Endothelial cell of umbilical vein (primary cell): Measurements from ENCODE around the gene EPN2. TPM values are rescaled to one million over a fixed set of nuclear protein-coding genes. Genes with fewer than 3 reads are reported as not detected.

Experiments used
- BruUV-seq: library from RNA; stranded (reverse); fragments of 400-500 nt; replicated peaks from 2 replicates; lab custom pipeline; 2021; lab: Mats Ljungman, UMichigan
- CTCF ChIA-PET: fragments of 300-600, 350-600 bp; sonication (Branson Sonifier 250); formaldehyde crosslinking; loops from one replicate; lab custom pipeline; 2021; ENCODE audit warnings: antibody characterized with exemption, inconsistent platforms; lab: Charles Lee
- POLR2A ChIA-PET: fragments of 300-600, 350-600 bp; sonication (Branson Sonifier 250); formaldehyde crosslinking; loops from one replicate; lab custom pipeline; 2021; ENCODE audit warnings: antibody characterized with exemption, inconsistent platforms; lab: Charles Lee
- DNase-seq: peaks from one replicate; pipeline ENCODE4 v3.0.0-alpha.2; 2011; ENCODE audit warnings: low read depth, low spot score
- FAIRE-seq: peaks from 2 replicates; lab custom pipeline; 2011; peaks lifted over from hg19 to GRCh38; lab: Jason Lieb, UNC
- H2AFZ ChIP-seq: 2 replicates; pipeline ENCODE4 v1.6.0; 2012; ENCODE audit warnings: low read depth, low read length, control low read depth, inconsistent platforms
- H3K27ac ChIP-seq: 2 replicates; pipeline ENCODE4 v1.5.1; 2011; ENCODE audit warnings: low read depth, mild to moderate bottlenecking, control low read depth, low read length, moderate library complexity; ENCODE audit not compliant: insufficient read depth
- H3K27me3 ChIP-seq, 2 experiments: 2 replicates each; pipeline versions ENCODE4 v1.6.0 to v1.6.1; 2011; ENCODE audit warnings: low read length in 2 of 2, mixed read lengths in 1 of 2; ENCODE audit not compliant: control insufficient read depth in 2 of 2, insufficient read depth in 2 of 2
- H3K36me3 ChIP-seq, 2 experiments: 2 replicates in 1 of 2; 3 replicates in 1 of 2; pipeline ENCODE4 v1.5.1; 2011; ENCODE audit warnings: low read length in 2 of 2, mild to moderate bottlenecking in 1 of 2, moderate library complexity in 1 of 2; ENCODE audit not compliant: control insufficient read depth in 2 of 2, insufficient read depth in 2 of 2; ENCODE audit errors: extremely low read depth in 1 of 2
- H3K4me1 ChIP-seq: 3 replicates; pipeline ENCODE4 v1.5.1; 2011; ENCODE audit warnings: mild to moderate bottlenecking, low read length; ENCODE audit not compliant: control insufficient read depth, insufficient read depth; ENCODE audit errors: extremely low read depth
- H3K4me2 ChIP-seq: 2 replicates; pipeline ENCODE4 v1.6.1; 2011; ENCODE audit warnings: low read length, control low read depth, mixed read lengths; ENCODE audit not compliant: insufficient read depth
- H3K4me3 ChIP-seq, 3 experiments: fragments of 200-600 bp in 1 of 3; sonication (generic), shearing (Covaris generic) in 1 of 3; replicated peaks in 1 of 3; 2 replicates each; pipeline ENCODE4 v1.5.1; 2011 to 2016; ENCODE audit warnings: control low read depth in 3 of 3, low read length in 3 of 3, mild to moderate bottlenecking in 2 of 3, inconsistent platforms in 1 of 3, low read depth in 1 of 3, moderate library complexity in 1 of 3; ENCODE audit not compliant: insufficient read depth in 1 of 3
- H3K79me2 ChIP-seq: 2 replicates; pipeline ENCODE4 v1.6.0; 2012; ENCODE audit warnings: low read length, inconsistent platforms; ENCODE audit not compliant: control insufficient read depth, insufficient read depth
- H3K9ac ChIP-seq: replicated peaks from 2 replicates; pipeline ENCODE3; 2011; ENCODE audit warnings: low read length, control low read depth; ENCODE audit not compliant: insufficient read depth; ENCODE audit errors: extremely low read depth
- H3K9me1 ChIP-seq: replicated peaks from 3 replicates; pipeline ENCODE4 v1.6.0; 2011; ENCODE audit warnings: mild to moderate bottlenecking, low read length; ENCODE audit not compliant: control insufficient read depth, insufficient read depth; ENCODE audit errors: extremely low read depth
- H3K9me3 ChIP-seq: replicated peaks from 2 replicates; pipeline ENCODE4 v1.5.1; 2012; ENCODE audit warnings: low read length, inconsistent platforms; ENCODE audit not compliant: control insufficient read depth, insufficient read depth
- H4K20me1 ChIP-seq: replicated peaks from 2 replicates; pipeline ENCODE3; 2011; ENCODE audit warnings: mild to moderate bottlenecking, low read length; ENCODE audit not compliant: control insufficient read depth, insufficient read depth; ENCODE audit errors: extremely low read depth
- CTCF ChIP-seq, 2 donors: IDR thresholded peaks; 1 replicate in 1 of 2; 2 replicates in 1 of 2; pipeline ENCODE4 v1.5.1; 2011; ENCODE audit warnings: low read length in 2 of 2, mild to moderate bottlenecking in 2 of 2, moderate library complexity in 2 of 2, control low read depth in 1 of 2, inconsistent platforms in 1 of 2, low read depth in 1 of 2; ENCODE audit not compliant: insufficient read depth in 1 of 2; ENCODE audit errors: extremely low read depth in 1 of 2
- EZH2 ChIP-seq: IDR thresholded peaks from 2 replicates; pipeline ENCODE4 v1.6.1; 2012; ENCODE audit warnings: borderline replicate concordance, low read depth, mild to moderate bottlenecking, moderate library complexity, low read length, inconsistent platforms; ENCODE audit not compliant: severe bottlenecking
- FOS ChIP-seq: IDR thresholded peaks from 2 replicates; pipeline ENCODE4 v1.6.1; 2011; ENCODE audit warnings: mild to moderate bottlenecking, low read length, moderate library complexity, borderline replicate concordance; ENCODE audit not compliant: insufficient read depth
- GATA2 ChIP-seq: IDR thresholded peaks from 2 replicates; pipeline ENCODE4 v1.7.0; 2011; ENCODE audit warnings: low read depth, mild to moderate bottlenecking, moderate library complexity, mixed read lengths, low read length; ENCODE audit not compliant: insufficient read length, insufficient read depth
- JUN ChIP-seq: IDR thresholded peaks from 2 replicates; pipeline ENCODE4 v1.6.1; 2011; ENCODE audit warnings: borderline replicate concordance, low read depth; ENCODE audit not compliant: insufficient read length, insufficient read depth
- MAX ChIP-seq: IDR thresholded peaks from 2 replicates; pipeline ENCODE4 v1.6.1; 2011; ENCODE audit not compliant: insufficient read depth, insufficient read length
- MYC ChIP-seq: IDR thresholded peaks from one replicate; pipeline ENCODE4 v1.6.1; 2011; ENCODE audit warnings: mild to moderate bottlenecking, low read depth, low read length
- POLR2A ChIP-seq: IDR thresholded peaks from 2 replicates; pipeline ENCODE4 v1.6.1; 2012; ENCODE audit warnings: low read depth, mild to moderate bottlenecking, control low read depth, low read length
- POLR2AphosphoS5 ChIP-seq: IDR thresholded peaks from 2 replicates; pipeline ENCODE4 v1.6.1; 2012; ENCODE audit warnings: low read depth, mild to moderate bottlenecking, control low read depth, low read length, moderate library complexity; ENCODE audit not compliant: insufficient read depth
- dilution Hi-C: fragments of 300-500 bp; cut with MboI; formaldehyde crosslinking; loops from one replicate; pipeline ENCODE4 v1.15.0; 2019; ENCODE audit warnings: low sequenced_read_pairs; ENCODE audit not compliant: extremely low pct_ligation_motif_present
- intact Hi-C: fragments of 100-400 bp; cut with micrococcal nuclease; formaldehyde crosslinking; loops from one replicate; pipeline ENCODE4 v1.10.0; 2022
- polyA plus RNA-seq, 4 experiments: library from polyadenylated mRNA; depleted of rRNA in 3 of 4; stranded (reverse) in 3 of 4; unstranded in 1 of 4; fragments of >200 nt; gene quantifications; 2 replicates each; pipeline versions ENCODE4 v1.2.1 to v1.2.3, GENCODE V29; 2011 to 2012; ENCODE audit warnings: missing spikeins in 1 of 4
- total RNA-seq: library from RNA; stranded (reverse); gene quantifications from 2 replicates; pipeline ENCODE4 v1.2.3, GENCODE V29; 2021

EPN2 gene
- total and polyA plus RNA-seq, 2 donors (not counting 3 experiments of a cell fraction or from before 2014, with no cell fraction given), result 40.3 to 70.5 TPM

DNA sequence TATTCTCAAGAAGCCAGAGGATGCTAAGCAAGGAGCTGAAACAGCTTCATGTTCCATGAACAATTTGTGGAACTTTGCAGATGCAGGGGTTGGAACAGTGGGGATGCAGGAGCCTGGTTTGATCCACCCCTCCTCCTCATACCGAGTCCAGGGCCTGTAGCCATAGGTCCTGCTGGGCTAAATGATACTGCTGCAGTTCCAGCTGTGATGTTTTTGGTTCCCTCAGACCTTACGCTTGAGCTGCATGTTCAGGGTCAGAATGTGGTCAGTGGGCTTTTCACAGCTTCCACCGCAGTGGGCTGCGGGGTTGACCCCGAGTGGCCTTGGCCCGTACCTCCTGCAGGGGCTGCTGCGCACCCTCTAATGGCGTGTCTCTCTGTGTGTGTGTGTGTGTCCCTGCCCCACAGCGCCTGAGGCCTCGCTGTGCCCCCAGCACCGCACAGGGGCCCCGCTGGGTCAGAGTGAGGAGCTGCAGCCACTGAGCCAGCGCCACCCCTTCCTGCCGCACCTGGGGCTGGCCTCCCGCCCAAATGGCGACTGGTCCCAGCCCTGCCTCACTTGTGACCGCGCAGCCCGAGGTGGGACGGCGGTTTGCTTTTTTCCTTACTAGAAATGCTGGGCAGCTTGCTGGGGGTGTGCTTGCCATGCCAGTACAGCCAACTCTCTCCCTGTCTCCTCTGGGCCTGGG is 48.2 kb downstream of the EPN2 start:
- Histone ChIP-seq H3K4me3 (no peak overlapping the region), H3K27me3 (no peaks in the 10 kb centered on the region), H2AFZ (no peak overlapping the region), H3K79me2 (peaks cover 9% of the 10 kb centered on the region), H3K27ac (no peak overlapping the region), H3K9me3 (no peaks in the 10 kb centered on the region), H4K20me1 (no peaks in the 10 kb centered on the region), H3K4me1 (peaks cover 5% of the 10 kb centered on the region), H3K9ac (no peak overlapping the region), H3K4me2 (no peak overlapping the region), H3K36me3 (peaks cover 0 to 16% of the 10 kb centered on the region in 2 experiments), H3K9me1 (no peaks in the 10 kb centered on the region)
- BruUV-seq, result no TSS peak
- intact Hi-C loops, result no loop called here
- FAIRE-seq, result no peak
- ChIA-PET POLR2A (no interaction called here), CTCF (interaction anchor here (1.0 to 2.3 kb wide), 5 partner anchors 9 to 77 kb away, joined by 3 to 6 read pairs (median 4); partner anchors contain the start of gene B9D1)
- no peak for DNase-seq
- dilution Hi-C loops, result no loop called here
- no peak for TF ChIP-seq MYC
- no peak for TF ChIP-seq GATA2
- no peak for TF ChIP-seq CTCF (IDR thresholded peaks at IDR 0.05; ENCODE audit: extremely low read depth in 1 of 2, insufficient read depth in 1 of 2, low read depth in 1 of 2, low read length in 2 of 2)
- TF ChIP-seq POLR2A, result no peak
- no peak for TF ChIP-seq JUN
- TF ChIP-seq EZH2, result no peak
- no peak for TF ChIP-seq FOS
- TF ChIP-seq MAX, result no peak
- no peak for TF ChIP-seq POLR2AphosphoS5
